ENCODE results near the gene TMOD1. TPM values are rescaled to one million over a fixed set of nuclear protein-coding genes. Genes with fewer than 3 reads are reported as not detected.
A peak's percentile ranks its signal among the peaks of the same experiment; 100 is the strongest.

Gene TMOD1
- total RNA-seq, 1 experiment from 2014 or later: not detected

DNA sequence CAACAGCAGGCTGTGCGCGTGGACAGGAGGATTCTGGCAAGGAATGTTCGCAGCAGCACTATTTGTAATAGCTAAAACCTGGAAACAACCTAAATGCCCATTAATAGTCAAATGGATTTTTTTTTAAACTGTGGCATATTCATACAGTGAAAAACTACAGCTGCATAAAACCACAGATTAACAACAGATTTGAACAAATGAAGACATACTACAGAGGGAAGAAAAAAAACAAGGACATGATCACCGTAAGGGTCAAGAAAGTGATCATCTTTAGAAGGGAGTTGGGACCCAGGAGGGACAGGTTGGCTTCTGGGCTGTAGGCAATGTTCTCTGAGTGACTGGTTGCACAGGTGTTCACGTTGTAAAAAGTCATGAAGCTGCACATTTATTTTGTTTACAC is 1.2 kb upstream of the TMOD1 start:
- intact Hi-C loops (cut with micrococcal nuclease): no loop called here
- POLR2A ChIA-PET (ENCODE audit: unreplicated experiment): no interaction called here

DNA sequence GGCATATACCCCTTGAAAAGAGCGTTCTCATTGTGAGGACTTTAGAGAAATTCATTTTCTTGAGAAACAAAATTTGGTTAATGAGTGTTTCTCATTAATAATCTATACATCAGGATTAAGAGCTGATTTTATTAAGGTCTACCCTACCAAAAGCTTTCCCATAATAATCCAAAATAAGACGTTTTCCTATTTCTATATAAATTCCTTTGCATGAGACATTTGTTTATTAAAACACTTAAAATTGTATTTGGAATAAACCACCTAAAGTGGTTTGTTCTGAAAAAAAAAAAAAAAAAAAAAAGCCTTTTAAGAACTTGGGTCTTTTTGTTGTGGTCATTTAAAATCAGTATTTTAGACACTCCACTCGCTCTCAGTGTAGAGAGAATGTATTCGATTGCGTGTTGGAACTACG is 695 bp upstream of the TMOD1 start:
- peak overlapping the region; percentile 63 for H2AFZ ChIP-seq (ENCODE audit: low read length)
- CTCF ChIA-PET: interaction anchor here (0.7 kb wide), 1 partner anchor 120 kb away, joined by 3 read pairs; no protein-coding TSS in a partner anchor
- no peak for TF ChIP-seq EZH2 (IDR thresholded peaks at IDR 0.05; ENCODE audit: low read length, unreplicated experiment)
- TF ChIP-seq, protein P1, sequence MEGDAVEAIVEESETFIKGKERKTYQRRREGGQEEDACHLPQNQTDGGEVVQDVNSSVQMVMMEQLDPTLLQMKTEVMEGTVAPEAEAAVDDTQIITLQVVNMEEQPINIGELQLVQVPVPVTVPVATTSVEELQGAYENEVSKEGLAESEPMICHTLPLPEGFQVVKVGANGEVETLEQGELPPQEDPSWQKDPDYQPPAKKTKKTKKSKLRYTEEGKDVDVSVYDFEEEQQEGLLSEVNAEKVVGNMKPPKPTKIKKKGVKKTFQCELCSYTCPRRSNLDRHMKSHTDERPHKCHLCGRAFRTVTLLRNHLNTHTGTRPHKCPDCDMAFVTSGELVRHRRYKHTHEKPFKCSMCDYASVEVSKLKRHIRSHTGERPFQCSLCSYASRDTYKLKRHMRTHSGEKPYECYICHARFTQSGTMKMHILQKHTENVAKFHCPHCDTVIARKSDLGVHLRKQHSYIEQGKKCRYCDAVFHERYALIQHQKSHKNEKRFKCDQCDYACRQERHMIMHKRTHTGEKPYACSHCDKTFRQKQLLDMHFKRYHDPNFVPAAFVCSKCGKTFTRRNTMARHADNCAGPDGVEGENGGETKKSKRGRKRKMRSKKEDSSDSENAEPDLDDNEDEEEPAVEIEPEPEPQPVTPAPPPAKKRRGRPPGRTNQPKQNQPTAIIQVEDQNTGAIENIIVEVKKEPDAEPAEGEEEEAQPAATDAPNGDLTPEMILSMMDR (conservative IDR thresholded peaks at IDR 0.05; ENCODE audit: low read depth, low read length): no peak
- no peak for TF ChIP-seq EZH2phosphoT487 (IDR thresholded peaks at IDR 0.05; ENCODE audit: borderline replicate concordance, low read length)
- no peaks in the 10 kb centered on the region for H3K79me2 ChIP-seq (ENCODE audit: low read length)
- no peaks in the 10 kb centered on the region for H3K9me3 ChIP-seq (ENCODE audit: low read length)
- no peaks in the 10 kb centered on the region for H3K36me3 ChIP-seq (ENCODE audit: low read depth, low read length)
- H3K27ac ChIP-seq (ENCODE audit: low read length): no peak overlapping the region
- no peaks in the 10 kb centered on the region for H4K20me1 ChIP-seq (ENCODE audit: low read length)
- peak overlapping the region; percentile 81 for H3K4me2 ChIP-seq (ENCODE audit: low read length)
- no peak for ATAC-seq
- H3K27me3 ChIP-seq (ENCODE audit: low read length): peaks cover 10% of the 10 kb centered on the region; the same call in 1 of the 2 replicates
- no peaks in the 10 kb centered on the region for H3K4me1 ChIP-seq (ENCODE audit: insufficient read depth, low read length)
- H3K9me2 ChIP-seq (replicated peaks; ENCODE audit: low read length): no peaks in the 10 kb centered on the region
- intact Hi-C loops (cut with micrococcal nuclease): no loop called here
- POLR2A ChIA-PET (ENCODE audit: unreplicated experiment): interaction anchor here (0.6 kb wide), 1 partner anchor 216 kb away, joined by 3 read pairs; no protein-coding TSS in a partner anchor
- H3F3A ChIP-seq (ENCODE audit: low read length, unreplicated experiment): no peaks in the 10 kb centered on the region
- peak overlapping the region; percentile 63 for H3K4me3 ChIP-seq (ENCODE audit: low read length)
- H3K9ac ChIP-seq (ENCODE audit: low read length): no peak overlapping the region
- DNase-seq: no peak
- BruUV-seq (replicated peaks): no TSS peak

More for the DNA sequence above, 1.2 kb upstream of the TMOD1 start:
- no peaks in the 10 kb centered on the region for H3K79me2 ChIP-seq (ENCODE audit: low read length)
- no peak overlapping the region for H3K4me2 ChIP-seq (ENCODE audit: low read length)
- no peak overlapping the region for H2AFZ ChIP-seq (ENCODE audit: low read length)
- H3K36me3 ChIP-seq (ENCODE audit: low read depth, low read length): no peaks in the 10 kb centered on the region
- DNase-seq (no peak), ATAC-seq (no peak)
- peaks cover 10% of the 10 kb centered on the region; the same call in 1 of the 2 replicates for H3K27me3 ChIP-seq (ENCODE audit: low read length)
- H3K27ac ChIP-seq (ENCODE audit: low read length): no peak overlapping the region
- TF ChIP-seq EZH2phosphoT487 (IDR thresholded peaks at IDR 0.05; ENCODE audit: borderline replicate concordance, low read length) (no peak), EZH2 (IDR thresholded peaks at IDR 0.05; ENCODE audit: low read length, unreplicated experiment) (no peak)
- TF ChIP-seq, protein P1 (conservative IDR thresholded peaks at IDR 0.05; ENCODE audit: low read depth, low read length): no peak
- CTCF ChIA-PET: interaction anchor here (0.7 kb wide), 1 partner anchor 120 kb away, joined by 3 read pairs; no protein-coding TSS in a partner anchor
- no peaks in the 10 kb centered on the region for H3K9me2 ChIP-seq (replicated peaks; ENCODE audit: low read length)
- no peaks in the 10 kb centered on the region for H3K9me3 ChIP-seq (ENCODE audit: low read length)
- no TSS peak for BruUV-seq (replicated peaks)
- no peaks in the 10 kb centered on the region for H4K20me1 ChIP-seq (ENCODE audit: low read length)
- H3K4me1 ChIP-seq (ENCODE audit: insufficient read depth, low read length): no peaks in the 10 kb centered on the region
- no peak overlapping the region for H3K9ac ChIP-seq (ENCODE audit: low read length)
- no peaks in the 10 kb centered on the region for H3F3A ChIP-seq (ENCODE audit: low read length, unreplicated experiment)
- H3K4me3 ChIP-seq (ENCODE audit: low read length): no peak overlapping the region

DNA sequence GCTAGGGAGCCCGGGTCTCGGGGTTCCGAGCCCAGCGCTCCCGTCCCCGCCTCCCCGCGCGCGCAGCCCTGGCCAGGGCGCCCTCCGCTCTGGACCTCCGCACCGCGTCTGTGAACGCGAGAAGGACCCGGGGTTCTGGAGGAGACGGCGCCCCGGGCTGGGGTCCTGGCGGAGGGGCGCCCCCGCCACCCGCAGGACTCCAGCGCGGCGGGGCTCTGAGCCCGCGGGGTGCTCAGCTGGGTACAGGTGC is 431 bp downstream of the TMOD1 start:
- DNase-seq: no peak
- H3K9ac ChIP-seq (ENCODE audit: low read length): no peak overlapping the region
- CTCF ChIA-PET: interaction anchor here (0.6 kb wide), 1 partner anchor 249 kb away, joined by 6 read pairs; no protein-coding TSS in a partner anchor
- intact Hi-C loops (cut with micrococcal nuclease): no loop called here
- H2AFZ ChIP-seq (ENCODE audit: low read length): peak overlapping the region; percentile 92
- H3K36me3 ChIP-seq (ENCODE audit: low read depth, low read length): no peaks in the 10 kb centered on the region
- peak overlapping the region; percentile 71 for H3K4me3 ChIP-seq (ENCODE audit: low read length)
- H3K79me2 ChIP-seq (ENCODE audit: low read length): no peaks in the 10 kb centered on the region
- H3K4me2 ChIP-seq (ENCODE audit: low read length): peak overlapping the region; percentile 87
- H3K27me3 ChIP-seq (ENCODE audit: low read length): peaks cover 10% of the 10 kb centered on the region; the same call in 1 of the 2 replicates
- TF ChIP-seq, protein P1 (conservative IDR thresholded peaks at IDR 0.05; ENCODE audit: low read depth, low read length): no peak
- no peak for TF ChIP-seq EZH2 (IDR thresholded peaks at IDR 0.05; ENCODE audit: low read length, unreplicated experiment)
- TF ChIP-seq EZH2phosphoT487 (IDR thresholded peaks at IDR 0.05; ENCODE audit: borderline replicate concordance, low read length): no peak
- no peak overlapping the region for H3K27ac ChIP-seq (ENCODE audit: low read length)
- no TSS peak for BruUV-seq (replicated peaks)
- H4K20me1 ChIP-seq (ENCODE audit: low read length): no peaks in the 10 kb centered on the region
- H3K9me3 ChIP-seq (ENCODE audit: low read length): no peaks in the 10 kb centered on the region
- no peaks in the 10 kb centered on the region for H3K9me2 ChIP-seq (replicated peaks; ENCODE audit: low read length)
- H3K4me1 ChIP-seq (ENCODE audit: insufficient read depth, low read length): no peaks in the 10 kb centered on the region
- POLR2A ChIA-PET (ENCODE audit: unreplicated experiment): no interaction called here
- no peak for ATAC-seq
- H3F3A ChIP-seq (ENCODE audit: low read length, unreplicated experiment): no peaks in the 10 kb centered on the region
